ENCODE data around the gene SAPCD1. TPM values are rescaled to one million over a fixed set of nuclear protein-coding genes. Genes with fewer than 3 reads are reported as not detected.
"Not testable (repeated sequence)": the region's sequence is repeated elsewhere in the genome, so short reads cannot be mapped to it uniquely, and the experiment has no call there.

The SAPCD1 gene
- total RNA-seq, 2 donors from 2014 or later, result 7.9 to 8.4 TPM

DNA sequence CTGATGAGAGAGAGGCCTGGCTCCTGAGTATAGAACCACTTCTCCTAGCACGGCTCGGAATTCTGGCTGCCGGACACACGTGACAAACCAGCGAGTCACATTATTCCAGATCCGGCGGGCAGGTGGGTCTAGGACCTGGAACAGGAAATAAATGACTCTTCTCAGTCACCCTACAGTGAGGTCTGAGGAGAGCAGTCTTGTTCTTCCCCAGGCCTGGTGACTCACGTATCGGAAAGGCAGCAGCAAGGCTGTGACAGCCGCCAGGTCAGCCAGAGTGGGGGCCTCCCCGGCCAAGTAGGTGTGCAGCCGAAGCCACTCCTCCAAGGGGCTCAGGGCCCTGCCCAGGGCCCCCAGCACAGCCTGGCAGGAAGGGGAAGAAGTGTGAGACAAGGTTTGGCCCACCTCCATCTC lies 30.3 kb downstream of the SAPCD1 start:
- Mint-ChIP-seq H3K4me3 (no peak overlapping the region), H3K27me3 (ENCODE audit: insufficient read depth) (no peaks in the 10 kb centered on the region), H3K27ac (no peak overlapping the region), H3K4me1 (peaks cover 11% of the 10 kb centered on the region), H3K9me3 (no peaks in the 10 kb centered on the region), H3K36me3 (ENCODE audit: low read depth) (peaks cover 27% of the 10 kb centered on the region)
- H3K27ac ChIP-seq (ENCODE audit: low read depth, low read length), result no peak overlapping the region
- H3K27me3 ChIP-seq (ENCODE audit: control insufficient read depth, insufficient read depth, low read length, poor library complexity, severe bottlenecking), result no peaks in the 10 kb centered on the region
- H3K9me3 ChIP-seq (ENCODE audit: control insufficient read depth, low read length), result no peaks in the 10 kb centered on the region
- WGBS, 2 experiments (ENCODE audit: insufficient coverage in 1 of 2, insufficient read length in 1 of 2), result 95 to 99% methylated on average over 7 to 12 of the region's 12 CpGs
- peaks cover 46% of the 10 kb centered on the region for H3K36me3 ChIP-seq (ENCODE audit: control insufficient read depth, insufficient read depth, low read length)
- H3K4me3 ChIP-seq (ENCODE audit: low read length), result no peak overlapping the region
- TF ChIP-seq, protein P1, sequence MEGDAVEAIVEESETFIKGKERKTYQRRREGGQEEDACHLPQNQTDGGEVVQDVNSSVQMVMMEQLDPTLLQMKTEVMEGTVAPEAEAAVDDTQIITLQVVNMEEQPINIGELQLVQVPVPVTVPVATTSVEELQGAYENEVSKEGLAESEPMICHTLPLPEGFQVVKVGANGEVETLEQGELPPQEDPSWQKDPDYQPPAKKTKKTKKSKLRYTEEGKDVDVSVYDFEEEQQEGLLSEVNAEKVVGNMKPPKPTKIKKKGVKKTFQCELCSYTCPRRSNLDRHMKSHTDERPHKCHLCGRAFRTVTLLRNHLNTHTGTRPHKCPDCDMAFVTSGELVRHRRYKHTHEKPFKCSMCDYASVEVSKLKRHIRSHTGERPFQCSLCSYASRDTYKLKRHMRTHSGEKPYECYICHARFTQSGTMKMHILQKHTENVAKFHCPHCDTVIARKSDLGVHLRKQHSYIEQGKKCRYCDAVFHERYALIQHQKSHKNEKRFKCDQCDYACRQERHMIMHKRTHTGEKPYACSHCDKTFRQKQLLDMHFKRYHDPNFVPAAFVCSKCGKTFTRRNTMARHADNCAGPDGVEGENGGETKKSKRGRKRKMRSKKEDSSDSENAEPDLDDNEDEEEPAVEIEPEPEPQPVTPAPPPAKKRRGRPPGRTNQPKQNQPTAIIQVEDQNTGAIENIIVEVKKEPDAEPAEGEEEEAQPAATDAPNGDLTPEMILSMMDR (conservative IDR thresholded peaks at IDR 0.05), result no peak
- H3K4me1 ChIP-seq (ENCODE audit: control insufficient read depth, insufficient read depth, low read length), result no peaks in the 10 kb centered on the region
- no peak overlapping the region for H3K9ac ChIP-seq (ENCODE audit: extremely low read depth, low read length, poor library complexity, severe bottlenecking)
- DNase-seq, result no peak

DNA sequence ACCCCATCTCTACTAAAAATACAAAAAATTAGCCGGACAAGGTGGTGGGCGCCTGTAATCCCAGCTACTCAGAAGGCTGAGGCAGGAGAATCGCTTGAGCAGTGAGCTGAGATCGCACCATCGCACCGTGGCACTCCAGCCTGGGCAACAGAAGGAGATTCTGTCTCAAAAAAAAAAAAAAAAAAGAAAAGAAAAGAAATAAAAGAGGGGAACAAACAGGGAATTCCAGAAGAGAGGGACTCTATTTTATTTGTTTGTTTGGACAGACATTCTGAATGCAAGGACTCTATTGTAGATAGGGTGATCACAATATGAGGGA lies 31.4 kb downstream of the SAPCD1 start:
- Mint-ChIP-seq H3K4me3 (peak overlapping the region; percentile 97), H3K36me3 (ENCODE audit: low read depth) (peaks cover 30% of the 10 kb centered on the region), H3K4me1 (peaks cover 11% of the 10 kb centered on the region)
- H3K4me1 ChIP-seq (ENCODE audit: control insufficient read depth, insufficient read depth, low read length); H3K27me3 Mint-ChIP-seq (ENCODE audit: insufficient read depth); H3K9me3 Mint-ChIP-seq; DNase-seq; H3K27me3 ChIP-seq (ENCODE audit: control insufficient read depth, insufficient read depth, low read length, poor library complexity, severe bottlenecking); H3K9me3 ChIP-seq (ENCODE audit: control insufficient read depth, low read length); H3K27ac Mint-ChIP-seq; H3K27ac ChIP-seq (ENCODE audit: low read depth, low read length): not testable (repeated sequence)
- Histone ChIP-seq H3K4me3 (ENCODE audit: low read length) (peak overlapping the region; percentile 95), H3K9ac (ENCODE audit: extremely low read depth, low read length, poor library complexity, severe bottlenecking) (peak overlapping the region; percentile 87), H3K36me3 (ENCODE audit: control insufficient read depth, insufficient read depth, low read length) (peaks cover 50% of the 10 kb centered on the region)
- 97 to 100% methylated on average over 5 to 6 of the region's 6 CpGs for WGBS, 2 experiments (ENCODE audit: insufficient coverage in 1 of 2, insufficient read length in 1 of 2)

DNA sequence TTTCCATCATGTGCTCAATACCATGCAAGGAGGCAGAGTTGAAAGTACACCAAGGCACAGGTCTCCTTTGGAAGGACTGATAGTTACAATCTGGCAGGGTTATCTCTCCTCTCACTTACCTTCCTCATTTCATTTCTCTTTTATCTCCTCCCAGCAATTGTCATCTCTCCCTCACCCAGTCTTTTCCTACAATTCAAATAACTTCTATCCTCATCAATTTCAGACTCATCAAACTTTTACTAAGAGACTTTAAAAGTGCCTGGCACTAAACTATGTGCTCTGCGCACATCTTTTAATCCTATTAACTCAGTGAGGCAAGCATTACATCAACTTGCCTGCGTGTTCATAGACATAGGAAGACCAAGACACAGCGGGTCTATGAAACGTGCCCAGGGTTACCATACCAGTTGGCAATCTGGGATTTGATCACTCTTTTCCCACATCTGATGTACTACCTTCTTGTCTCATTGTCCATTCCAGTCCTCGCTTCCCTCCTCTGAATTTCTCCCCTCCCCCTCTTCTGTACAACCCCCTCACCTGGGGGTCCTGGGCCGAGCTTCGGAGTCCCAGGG lies 31.9 kb downstream of the SAPCD1 start:
- Mint-ChIP-seq H3K27me3 (ENCODE audit: insufficient read depth) (no peaks in the 10 kb centered on the region), H3K4me1 (peaks cover 11% of the 10 kb centered on the region), H3K27ac (no peak overlapping the region), H3K9me3 (no peaks in the 10 kb centered on the region), H3K36me3 (ENCODE audit: low read depth) (peaks cover 26% of the 10 kb centered on the region), H3K4me3 (peak overlapping the region; percentile 97)
- WGBS, 2 experiments (ENCODE audit: insufficient coverage in 1 of 2, insufficient read length in 1 of 2), result 19 to 26% methylated on average over 4 to 7 of the region's 7 CpGs
- TF ChIP-seq, protein P1 (conservative IDR thresholded peaks at IDR 0.05), result no peak
- no peaks in the 10 kb centered on the region for H3K27me3 ChIP-seq (ENCODE audit: control insufficient read depth, insufficient read depth, low read length, poor library complexity, severe bottlenecking)
- peaks cover 48% of the 10 kb centered on the region for H3K36me3 ChIP-seq (ENCODE audit: control insufficient read depth, insufficient read depth, low read length)
- no peak overlapping the region for H3K27ac ChIP-seq (ENCODE audit: low read depth, low read length)
- no peaks in the 10 kb centered on the region for H3K4me1 ChIP-seq (ENCODE audit: control insufficient read depth, insufficient read depth, low read length)
- H3K9me3 ChIP-seq (ENCODE audit: control insufficient read depth, low read length), result no peaks in the 10 kb centered on the region
- peak overlapping the region; percentile 95 for H3K4me3 ChIP-seq (ENCODE audit: low read length)
- DNase-seq, result no peak
- peak overlapping the region; percentile 87 for H3K9ac ChIP-seq (ENCODE audit: extremely low read depth, low read length, poor library complexity, severe bottlenecking)

Data from endodermal cell (in vitro differentiated cells).